B cell (primary cell): ENCODE results near the gene TMEM81.

Experiments used
- EZH2 ChIP-seq: IDR thresholded peaks from 2 replicates; pipeline ENCODE4 v1.6.1; 2012; ENCODE audit warnings: borderline replicate concordance, low read depth, mild to moderate bottlenecking, moderate library complexity, low read length; ENCODE audit not compliant: insufficient read depth, poor library complexity, severe bottlenecking
- TF ChIP-seq, protein P1 (sequence below): fragments of 200-600 bp; IDR thresholded peaks from one replicate; pipeline ENCODE4 v1.8.0; 2022; ENCODE audit warnings: antibody characterized with exemption, mild to moderate bottlenecking

DNA sequence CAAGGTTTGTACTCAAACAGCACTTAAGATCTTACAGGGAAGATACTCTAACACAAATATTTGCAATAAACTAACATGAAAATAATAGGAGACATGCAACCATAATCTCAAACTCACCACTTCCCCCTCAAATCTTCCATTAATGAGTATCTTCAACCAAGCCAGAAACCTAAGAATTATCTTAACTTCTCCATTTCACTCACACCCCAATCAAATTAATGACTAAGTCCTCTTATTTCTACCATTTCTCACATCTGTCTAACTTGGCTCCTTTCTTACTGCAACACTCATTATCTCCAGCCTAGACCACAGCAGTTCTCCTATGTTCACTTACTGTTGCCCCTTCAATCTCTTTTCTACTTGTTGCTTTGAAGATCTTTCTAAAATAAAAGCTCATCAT is 27.1 kb upstream of the TMEM81 start:
- TF ChIP-seq, protein P1, sequence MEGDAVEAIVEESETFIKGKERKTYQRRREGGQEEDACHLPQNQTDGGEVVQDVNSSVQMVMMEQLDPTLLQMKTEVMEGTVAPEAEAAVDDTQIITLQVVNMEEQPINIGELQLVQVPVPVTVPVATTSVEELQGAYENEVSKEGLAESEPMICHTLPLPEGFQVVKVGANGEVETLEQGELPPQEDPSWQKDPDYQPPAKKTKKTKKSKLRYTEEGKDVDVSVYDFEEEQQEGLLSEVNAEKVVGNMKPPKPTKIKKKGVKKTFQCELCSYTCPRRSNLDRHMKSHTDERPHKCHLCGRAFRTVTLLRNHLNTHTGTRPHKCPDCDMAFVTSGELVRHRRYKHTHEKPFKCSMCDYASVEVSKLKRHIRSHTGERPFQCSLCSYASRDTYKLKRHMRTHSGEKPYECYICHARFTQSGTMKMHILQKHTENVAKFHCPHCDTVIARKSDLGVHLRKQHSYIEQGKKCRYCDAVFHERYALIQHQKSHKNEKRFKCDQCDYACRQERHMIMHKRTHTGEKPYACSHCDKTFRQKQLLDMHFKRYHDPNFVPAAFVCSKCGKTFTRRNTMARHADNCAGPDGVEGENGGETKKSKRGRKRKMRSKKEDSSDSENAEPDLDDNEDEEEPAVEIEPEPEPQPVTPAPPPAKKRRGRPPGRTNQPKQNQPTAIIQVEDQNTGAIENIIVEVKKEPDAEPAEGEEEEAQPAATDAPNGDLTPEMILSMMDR, result no peak
- TF ChIP-seq EZH2, result no peak
